Measurements from ENCODE around the gene LCE2D. TPM values are rescaled to one million over a fixed set of nuclear protein-coding genes. Genes with fewer than 3 reads are reported as not detected.
"Not testable (repeated sequence)": the region's sequence is repeated elsewhere in the genome, so short reads cannot be mapped to it uniquely, and the experiment has no call there.

LCE2D gene
- not detected for polyA plus RNA-seq (ENCODE audit: insufficient read length in 4 of 4)

GRCh38 chr1:152663098-152663497 lies at the start of gene LCE2D:
Gene LCE2D, plus strand, starts transcription at chr1:152663380. Its CDS starts 726 bp downstream, at chr1:152664106.
- DNase-seq (ENCODE audit: low read depth in 4 of 4, low spot score in 2 of 4): no peak

- no peak for DNase-seq (ENCODE audit: low read depth in 4 of 4, low spot score in 2 of 4)
These were observed 49.7 kb upstream of the LCE2D start, which contains the start of gene LCE3B for GRCh38 chr1:152613511-152613910. Gene LCE3B, plus strand, starts transcription at chr1:152613811. Its CDS starts 0 bp downstream, at chr1:152613811.

GRCh38 chr1:152621993-152622392 lies 41.2 kb upstream of the LCE2D start:
- DNase-seq (ENCODE audit: low read depth in 4 of 4, low spot score in 2 of 4): no peak

GRCh38 chr1:152622803-152623202 lies 40.4 kb upstream of the LCE2D start, which contains the start of gene LCE3A:
Gene LCE3A, minus strand, starts transcription at chr1:152623103. Its CDS starts 0 bp downstream, at chr1:152623103.
- DNase-seq (ENCODE audit: low read depth in 4 of 4, low spot score in 2 of 4): no peak

GRCh38 chr1:152623203-152623844 lies 39.9 kb upstream of the LCE2D start:
- DNase-seq (ENCODE audit: low read depth in 4 of 4, low spot score in 2 of 4): no peak

GRCh38 chr1:152626744-152627143 lies 36.4 kb upstream of the LCE2D start:
- no peak for DNase-seq (ENCODE audit: low read depth in 4 of 4, low spot score in 2 of 4)

- no peak for DNase-seq (ENCODE audit: low read depth in 4 of 4, low spot score in 2 of 4)
These were observed 32.6 kb upstream of the LCE2D start for GRCh38 chr1:152630596-152630995.

GRCh38 chr1:152640351-152640750 lies 22.8 kb upstream of the LCE2D start:
- no peak for DNase-seq (ENCODE audit: low read depth in 4 of 4, low spot score in 2 of 4)

GRCh38 chr1:152643945-152644344 lies 19.2 kb upstream of the LCE2D start:
- no peak for DNase-seq (ENCODE audit: low read depth in 4 of 4, low spot score in 2 of 4)

- no peak for DNase-seq (ENCODE audit: low read depth in 4 of 4, low spot score in 2 of 4)
These were observed 18.0 kb upstream of the LCE2D start for GRCh38 chr1:152645146-152645545.

- DNase-seq (ENCODE audit: low read depth in 4 of 4, low spot score in 2 of 4): no peak
These were observed 16.5 kb upstream of the LCE2D start for GRCh38 chr1:152646656-152647055.

- DNase-seq (ENCODE audit: low read depth in 4 of 4, low spot score in 2 of 4): peak in 3 of 4 donors; percentile 18 to 40 (median 26)
These were observed 9.1 kb upstream of the LCE2D start for GRCh38 chr1:152654110-152654509.

GRCh38 chr1:152656459-152656858 lies 6.7 kb upstream of the LCE2D start:
- no peak for DNase-seq (ENCODE audit: low read depth in 4 of 4, low spot score in 2 of 4)

- no peak for DNase-seq (ENCODE audit: low read depth in 4 of 4, low spot score in 2 of 4)
These were observed 5.5 kb upstream of the LCE2D start for GRCh38 chr1:152657677-152658076.

GRCh38 chr1:152658649-152659048 lies 4.5 kb upstream of the LCE2D start:
- DNase-seq (ENCODE audit: low read depth in 4 of 4, low spot score in 2 of 4): no peak

- DNase-seq (ENCODE audit: low read depth in 4 of 4, low spot score in 2 of 4): not testable (repeated sequence)
These were observed 3.0 kb downstream of the LCE2D start for GRCh38 chr1:152666171-152666570.

GRCh38 chr1:152667648-152668047 lies 4.5 kb downstream of the LCE2D start:
- no peak for DNase-seq (ENCODE audit: low read depth in 4 of 4, low spot score in 2 of 4)

- no peak for DNase-seq (ENCODE audit: low read depth in 4 of 4, low spot score in 2 of 4)
These were observed 9.8 kb downstream of the LCE2D start for GRCh38 chr1:152673016-152673415.

- not testable (repeated sequence) for DNase-seq (ENCODE audit: low read depth in 4 of 4, low spot score in 2 of 4)
These were observed 11.8 kb downstream of the LCE2D start, which contains the start of gene LCE2C for GRCh38 chr1:152674983-152675382. Gene LCE2C, plus strand, starts transcription at chr1:152675279. Its CDS starts 737 bp downstream, at chr1:152676016.

GRCh38 chr1:152679459-152679858 lies 16.3 kb downstream of the LCE2D start:
- no peak for DNase-seq (ENCODE audit: low read depth in 4 of 4, low spot score in 2 of 4)

- DNase-seq (ENCODE audit: low read depth in 4 of 4, low spot score in 2 of 4): no peak
These were observed 18.4 kb downstream of the LCE2D start for GRCh38 chr1:152681616-152682015.

- DNase-seq (ENCODE audit: low read depth in 4 of 4, low spot score in 2 of 4): no peak
These were observed 20.7 kb downstream of the LCE2D start for GRCh38 chr1:152683846-152684245.
